Spleen (tissue), 11 donors: ENCODE measurements around the gene PTPRC. TPM values are rescaled to one million over a fixed set of nuclear protein-coding genes. Genes with fewer than 3 reads are reported as not detected.

Experiments used
- DNase-seq: peaks from one replicate; pipeline ENCODE4 v3.0.0-alpha.2; 2020
- H3K27ac ChIP-seq, 8 donors: fragments of 200-600 bp; sonication (generic) in 7 of 8; 1 replicate in 4 of 8; 2 replicates in 4 of 8; pipeline versions ENCODE4 v1.5.0 to v1.8.0; 2016 to 2021; ENCODE audit warnings: inconsistent platforms in 4 of 8, mild to moderate bottlenecking in 4 of 8, moderate library complexity in 1 of 8
- H3K27me3 ChIP-seq, 7 donors: fragments of 200-600 bp; sonication (generic) in 6 of 7; replicated peaks in 1 of 7; 1 replicate in 4 of 7; 2 replicates in 3 of 7; pipeline versions ENCODE4 v1.5.0 to v1.8.0; 2016 to 2021; ENCODE audit warnings: inconsistent platforms in 3 of 7, mild to moderate bottlenecking in 1 of 7
- H3K36me3 ChIP-seq, 6 donors: fragments of 200-600 bp; sonication (generic) in 5 of 6; 1 replicate in 4 of 6; 2 replicates in 2 of 6; pipeline versions ENCODE4 v1.5.0 to v1.8.0; 2016 to 2021; ENCODE audit warnings: inconsistent platforms in 2 of 6
- H3K4me1 ChIP-seq, 6 donors: fragments of 200-600 bp; sonication (generic) in 5 of 6; 1 replicate in 3 of 6; 2 replicates in 3 of 6; pipeline versions ENCODE4 v1.5.0 to v1.8.0; 2016 to 2021; ENCODE audit warnings: inconsistent platforms in 3 of 6
- H3K4me3 ChIP-seq, 8 donors: fragments of 200-600 bp; sonication (generic) in 7 of 8; 1 replicate in 4 of 8; 2 replicates in 4 of 8; pipeline versions ENCODE4 v1.5.0 to v1.8.0; 2016 to 2021; ENCODE audit warnings: inconsistent platforms in 4 of 8, mild to moderate bottlenecking in 4 of 8, moderate library complexity in 2 of 8
- H3K9me3 ChIP-seq, 8 donors: fragments of 200-600 bp; sonication (generic) in 7 of 8; 1 replicate in 4 of 8; 2 replicates in 4 of 8; pipeline versions ENCODE4 v1.5.0 to v1.8.0; 2016 to 2021; ENCODE audit warnings: inconsistent platforms in 4 of 8
- POLR2A ChIP-seq, 3 donors: fragments of 450-650 bp; IDR thresholded peaks; one replicate each; pipeline ENCODE4 v1.5.1; 2017; ENCODE audit warnings: antibody characterized with exemption in 3 of 3, mild to moderate bottlenecking in 1 of 3
- POLR2AphosphoS5 ChIP-seq, 3 donors: sonication (generic); formaldehyde crosslinking; IDR thresholded peaks; one replicate each; pipeline ENCODE4 v1.5.1; 2017; ENCODE audit warnings: antibody characterized with exemption in 3 of 3
- WGBS, 5 donors: extraction: QIAGEN DNeasy Blood & Tissue Kit in 3 of 5; methylation state at CpG; one replicate each; pipeline versions ENCODE4 v1.1.5 to v1.1.7; 2013 to 2018; 5-methylcytosine and 5-hydroxymethylcytosine counted together
- intact Hi-C: fragments of 100-400 bp; cut with DNase I; formaldehyde crosslinking; loops from one replicate; pipeline ENCODE4 v1.15.0; 2023; ENCODE audit warnings: low total_unique reads
- polyA plus RNA-seq, 3 donors: library from polyadenylated mRNA; stranded (reverse); fragments of 200-250 nt; gene quantifications; one replicate each; pipeline ENCODE4 v1.2.1, GENCODE V29; 2013
- total RNA-seq, 7 donors: library from RNA; depleted of rRNA in 3 of 7; stranded (reverse); fragments of >200 nt in 3 of 7; fragmentation: NEBNext Ultra II Directional in 4 of 7; extraction: Animal tissue kit (Norgen Biotek cat#: 25700) in 4 of 7; gene quantifications; one replicate each; pipeline versions ENCODE4 v1.1.0 to v1.2.1, GENCODE V29; 2016 to 2021
- TF ChIP-seq, protein P1 (sequence below), 11 experiments: fragments of 200-600 bp in 7 of 11; fragments of 450-650 bp in 4 of 11; sonication (generic) in 4 of 11; IDR thresholded peaks in 8 of 11; conservative IDR thresholded peaks in 3 of 11; 1 replicate in 7 of 11; 2 replicates in 4 of 11; pipeline versions ENCODE4 v1.4.0 to v1.8.0; 2016 to 2021; ENCODE audit warnings: antibody characterized with exemption in 11 of 11, inconsistent platforms in 4 of 11, mild to moderate bottlenecking in 1 of 11
- donor health status: healthy with polysubstance abuse.
- donor health status: DM: no; HTN: no; CAD: no; lungs with moderate emphysema.
- donor health status: DM: no; HTN: no; CAD: no.
- donor health status: Bipolar disorder and iron deficiency.
- donor health status: healthy.
- donor health status: DM: no; HTN: no; CAD: no.
- donor health status: DM: yes; HTN: yes; CAD: no.

Gene PTPRC
- total and polyA plus RNA-seq, 10 donors: 79.2 to 716 (median 476) TPM

DNA sequence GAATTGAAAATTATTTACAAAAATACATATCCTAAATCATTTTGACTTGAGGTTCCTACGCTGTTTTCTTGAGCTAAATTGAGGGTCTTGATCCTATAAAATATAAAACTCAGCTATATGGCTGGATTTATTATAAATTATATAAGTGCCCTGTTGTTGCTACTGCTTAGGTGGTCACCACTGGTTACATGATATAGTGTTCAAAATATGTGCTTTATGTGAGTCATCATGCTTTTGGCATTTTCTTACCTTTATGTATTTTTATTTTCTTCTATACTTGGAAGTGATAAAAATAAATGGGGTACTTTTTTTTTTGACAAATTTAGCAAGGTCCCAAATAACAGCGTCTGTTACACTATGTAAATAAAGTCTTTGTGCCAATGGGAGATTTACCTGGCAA is 31.1 kb upstream of the PTPRC start:
- Histone ChIP-seq H3K36me3 (no peaks in the 10 kb centered on the region), H3K27ac (no peak overlapping the region), H3K9me3 (no peaks in the 10 kb centered on the region), H3K4me3 (no peak overlapping the region), H3K4me1 (peaks cover 0 to 62% (median 30%) of the 10 kb centered on the region in 6 donors), H3K27me3 (no peaks in the 10 kb centered on the region)
- no peak for DNase-seq
- WGBS, 5 donors: 86 to 92% (median 91%) methylated on average over 2 of the region's 2 CpGs
- TF ChIP-seq, protein P1, sequence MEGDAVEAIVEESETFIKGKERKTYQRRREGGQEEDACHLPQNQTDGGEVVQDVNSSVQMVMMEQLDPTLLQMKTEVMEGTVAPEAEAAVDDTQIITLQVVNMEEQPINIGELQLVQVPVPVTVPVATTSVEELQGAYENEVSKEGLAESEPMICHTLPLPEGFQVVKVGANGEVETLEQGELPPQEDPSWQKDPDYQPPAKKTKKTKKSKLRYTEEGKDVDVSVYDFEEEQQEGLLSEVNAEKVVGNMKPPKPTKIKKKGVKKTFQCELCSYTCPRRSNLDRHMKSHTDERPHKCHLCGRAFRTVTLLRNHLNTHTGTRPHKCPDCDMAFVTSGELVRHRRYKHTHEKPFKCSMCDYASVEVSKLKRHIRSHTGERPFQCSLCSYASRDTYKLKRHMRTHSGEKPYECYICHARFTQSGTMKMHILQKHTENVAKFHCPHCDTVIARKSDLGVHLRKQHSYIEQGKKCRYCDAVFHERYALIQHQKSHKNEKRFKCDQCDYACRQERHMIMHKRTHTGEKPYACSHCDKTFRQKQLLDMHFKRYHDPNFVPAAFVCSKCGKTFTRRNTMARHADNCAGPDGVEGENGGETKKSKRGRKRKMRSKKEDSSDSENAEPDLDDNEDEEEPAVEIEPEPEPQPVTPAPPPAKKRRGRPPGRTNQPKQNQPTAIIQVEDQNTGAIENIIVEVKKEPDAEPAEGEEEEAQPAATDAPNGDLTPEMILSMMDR (IDR thresholded peaks at IDR 0.05 in 8 of 11, conservative IDR thresholded peaks at IDR 0.05 in 3 of 11): no peak
- TF ChIP-seq POLR2A (IDR thresholded peaks at IDR 0.05): no peak
- no peak for TF ChIP-seq POLR2AphosphoS5 (IDR thresholded peaks at IDR 0.05)
- intact Hi-C loops: no loop called here

DNA sequence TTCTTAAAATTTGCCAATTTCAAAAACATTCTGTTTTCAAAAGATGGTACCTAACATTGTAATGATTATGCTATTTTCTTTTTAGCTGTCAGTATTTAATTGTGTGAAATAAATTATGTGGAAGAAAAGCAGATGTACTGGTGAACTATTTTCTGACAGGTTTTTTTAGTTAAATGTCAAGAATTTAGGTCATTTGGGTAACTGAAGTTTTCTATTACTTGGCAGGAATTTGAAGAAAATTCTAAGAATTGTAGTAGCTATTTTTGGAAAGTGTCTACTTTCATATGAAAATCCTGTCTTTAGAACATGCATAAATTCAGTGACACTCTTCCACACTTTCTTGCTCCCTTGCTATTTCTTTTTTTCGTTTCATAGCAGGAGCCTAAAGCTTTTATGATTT is 28.5 kb upstream of the PTPRC start:
- H3K27me3 ChIP-seq: no peaks in the 10 kb centered on the region
- H3K36me3 ChIP-seq: no peaks in the 10 kb centered on the region
- TF ChIP-seq POLR2A (IDR thresholded peaks at IDR 0.05) (no peak), POLR2AphosphoS5 (IDR thresholded peaks at IDR 0.05) (no peak)
- TF ChIP-seq, protein P1 (IDR thresholded peaks at IDR 0.05 in 8 of 11, conservative IDR thresholded peaks at IDR 0.05 in 3 of 11): no peak
- no peaks in the 10 kb centered on the region for H3K9me3 ChIP-seq
- H3K27ac ChIP-seq: peak overlapping the region in 5 of 8 donors; percentile 4 to 82 (median 76)
- DNase-seq: no peak
- H3K4me3 ChIP-seq: no peak overlapping the region
- intact Hi-C loops: no loop called here
- WGBS, 5 donors: 54 to 74% (median 69%) methylated on average over 1 of the region's 1 CpG
- H3K4me1 ChIP-seq: peaks cover 3 to 66% (median 44%) of the 10 kb centered on the region in 6 donors

DNA sequence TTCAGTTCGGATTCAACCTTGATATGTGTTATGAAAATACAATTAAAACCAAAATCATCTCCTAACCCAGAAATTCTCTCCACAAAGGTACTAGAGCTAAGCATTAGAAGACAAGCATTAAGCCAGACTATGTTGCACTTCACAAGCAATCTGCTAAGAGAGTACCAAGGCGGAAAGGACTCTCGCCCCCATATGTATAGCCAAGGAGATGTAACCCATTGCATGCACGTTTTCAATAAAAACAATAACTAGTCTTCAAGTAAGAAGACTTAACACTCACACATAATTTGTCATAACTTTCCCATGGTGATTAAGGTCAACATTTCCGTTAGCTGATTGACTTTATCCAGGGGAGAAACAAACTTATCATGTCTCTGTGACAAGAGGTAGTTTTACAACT is 27.6 kb upstream of the PTPRC start:
- 83 to 96% (median 91%) methylated on average over 5 of the region's 5 CpGs for WGBS, 5 donors
- Histone ChIP-seq H3K36me3 (no peaks in the 10 kb centered on the region), H3K4me1 (peaks cover 9 to 66% (median 41%) of the 10 kb centered on the region in 6 donors), H3K4me3 (no peak overlapping the region), H3K27ac (peak overlapping the region in 4 of 8 donors; percentile 76 to 82 (median 80)), H3K27me3 (no peaks in the 10 kb centered on the region), H3K9me3 (no peaks in the 10 kb centered on the region)
- DNase-seq: no peak
- intact Hi-C loops: no loop called here
- TF ChIP-seq POLR2A (IDR thresholded peaks at IDR 0.05) (no peak), POLR2AphosphoS5 (IDR thresholded peaks at IDR 0.05) (no peak)
- TF ChIP-seq, protein P1 (IDR thresholded peaks at IDR 0.05 in 8 of 11, conservative IDR thresholded peaks at IDR 0.05 in 3 of 11): no peak

DNA sequence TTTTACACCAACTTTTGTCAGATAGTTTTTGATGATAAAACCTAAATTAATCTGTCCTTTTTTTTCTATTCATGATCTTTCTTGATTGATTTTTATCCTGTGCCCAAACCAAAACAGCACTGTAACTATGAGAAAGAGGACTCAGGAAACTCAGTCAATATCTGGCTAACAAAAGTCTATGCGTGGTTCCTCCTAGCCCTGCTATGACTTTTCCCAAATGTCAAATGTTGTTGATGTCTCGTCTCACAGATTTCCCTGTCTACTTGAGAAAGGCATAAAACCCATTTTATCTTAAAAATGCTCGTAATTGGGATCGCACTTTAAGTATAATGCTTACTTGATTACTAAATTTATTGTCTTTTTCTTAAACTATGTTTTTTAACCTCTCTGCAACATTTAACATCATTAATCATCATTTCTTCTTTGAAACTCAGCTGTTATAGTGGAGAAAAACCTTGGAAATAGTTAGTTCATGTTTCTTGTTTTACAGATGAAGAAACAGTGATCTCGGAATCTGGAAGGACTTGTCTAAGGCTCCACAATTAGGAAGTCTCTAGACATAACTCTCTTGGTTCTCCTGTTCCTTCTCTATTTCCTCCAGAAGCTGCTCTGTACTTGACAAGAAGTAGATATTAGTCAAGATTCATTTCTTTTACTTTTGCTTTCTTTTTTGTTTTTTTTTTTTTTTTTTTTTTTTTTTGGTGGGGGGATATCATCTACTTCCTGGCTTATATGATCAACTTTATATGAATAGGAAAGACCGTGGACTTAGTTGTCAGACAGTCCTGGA is 26.2 kb upstream of the PTPRC start:
- Histone ChIP-seq H3K27me3 (no peaks in the 10 kb centered on the region), H3K27ac (peak overlapping the region; percentile 44 to 82 (median 76)), H3K36me3 (no peaks in the 10 kb centered on the region), H3K4me1 (peaks cover 10 to 67% (median 42%) of the 10 kb centered on the region in 6 donors), H3K4me3 (no peak overlapping the region), H3K9me3 (no peaks in the 10 kb centered on the region)
- TF ChIP-seq POLR2AphosphoS5 (IDR thresholded peaks at IDR 0.05): no peak
- no peak for TF ChIP-seq POLR2A (IDR thresholded peaks at IDR 0.05)
- TF ChIP-seq, protein P1 (IDR thresholded peaks at IDR 0.05 in 8 of 11, conservative IDR thresholded peaks at IDR 0.05 in 3 of 11): no peak
- DNase-seq: no peak
- intact Hi-C loops: no loop called here
- 35 to 50% (median 38%) methylated on average over 6 of the region's 6 CpGs for WGBS, 5 donors
